ENCODE data around the gene PEBP1.

Gene PEBP1

GRCh38 chr12:118103601-118104382 is 32.1 kb upstream of the PEBP1 start, which contains the start of gene VSIG10:
VSIG10 (minus strand) TSS chr12:118104011; CDS start chr12:118103671, 340 bp downstream.
- H3K9me3 ChIP-seq (ENCODE audit: control insufficient read depth in 1 of 2, low read length in 2 of 2): no peaks in the 10 kb centered on the region
- H3K9ac ChIP-seq (ENCODE audit: low read depth in 1 of 2, low read length in 2 of 2): peak within 1 kb of the TSS; percentile 75 to 81
- H3K4me1 ChIP-seq (ENCODE audit: control insufficient read depth in 1 of 2, insufficient read depth in 2 of 2, low read length in 2 of 2): peaks cover 15 to 17% of the 10 kb centered on the region in 2 donors
- H3K4me3 ChIP-seq (ENCODE audit: low read depth in 1 of 2, low read length in 2 of 2): peak within 1 kb of the TSS; percentile 82 to 83
- no peaks in the 10 kb centered on the region for H3K36me3 ChIP-seq (ENCODE audit: control insufficient read depth in 1 of 2, insufficient read depth in 2 of 2, low read length in 2 of 2)
- H3K27ac ChIP-seq (ENCODE audit: low read depth, low read length): peak within 1 kb of the TSS; percentile 50
- no peaks in the 10 kb centered on the region for H3K27me3 ChIP-seq (ENCODE audit: control insufficient read depth in 1 of 2, insufficient read depth in 2 of 2, low read length in 2 of 2)

- H3K4me3 ChIP-seq (ENCODE audit: low read depth in 1 of 2, low read length in 2 of 2): no peak overlapping the region
- peaks cover 6 to 17% of the 10 kb centered on the region in 2 donors for H3K4me1 ChIP-seq (ENCODE audit: control insufficient read depth in 1 of 2, insufficient read depth in 2 of 2, low read length in 2 of 2)
- H3K27ac ChIP-seq (ENCODE audit: low read depth, low read length): no peak overlapping the region
Measured at GRCh38 chr12:118107011-118107410, 28.9 kb upstream of the PEBP1 start.

GRCh38 chr12:118107694-118108093 is 28.2 kb upstream of the PEBP1 start:
- Histone ChIP-seq H3K36me3 (ENCODE audit: control insufficient read depth in 1 of 2, insufficient read depth in 2 of 2, low read length in 2 of 2) (no peaks in the 10 kb centered on the region), H3K4me3 (ENCODE audit: low read depth in 1 of 2, low read length in 2 of 2) (no peak overlapping the region), H3K9me3 (ENCODE audit: control insufficient read depth in 1 of 2, low read length in 2 of 2) (no peaks in the 10 kb centered on the region), H3K27ac (ENCODE audit: low read depth, low read length) (no peak overlapping the region), H3K4me1 (ENCODE audit: control insufficient read depth in 1 of 2, insufficient read depth in 2 of 2, low read length in 2 of 2) (peaks cover 0 to 17% of the 10 kb centered on the region in 2 donors), H3K27me3 (ENCODE audit: control insufficient read depth in 1 of 2, insufficient read depth in 2 of 2, low read length in 2 of 2) (no peaks in the 10 kb centered on the region), H3K9ac (ENCODE audit: low read depth in 1 of 2, low read length in 2 of 2) (no peak overlapping the region)

More at GRCh38 chr12:118107011-118107410, 28.9 kb upstream of the PEBP1 start:
- H3K27me3 ChIP-seq (ENCODE audit: control insufficient read depth in 1 of 2, insufficient read depth in 2 of 2, low read length in 2 of 2): no peaks in the 10 kb centered on the region
- H3K36me3 ChIP-seq (ENCODE audit: control insufficient read depth in 1 of 2, insufficient read depth in 2 of 2, low read length in 2 of 2): no peaks in the 10 kb centered on the region
- H3K9ac ChIP-seq (ENCODE audit: low read depth in 1 of 2, low read length in 2 of 2): no peak overlapping the region
- no peaks in the 10 kb centered on the region for H3K9me3 ChIP-seq (ENCODE audit: control insufficient read depth in 1 of 2, low read length in 2 of 2)

GRCh38 chr12:118109088-118109487 is 26.8 kb upstream of the PEBP1 start:
- H3K36me3 ChIP-seq (ENCODE audit: control insufficient read depth in 1 of 2, insufficient read depth in 2 of 2, low read length in 2 of 2): no peaks in the 10 kb centered on the region
- H3K27me3 ChIP-seq (ENCODE audit: control insufficient read depth in 1 of 2, insufficient read depth in 2 of 2, low read length in 2 of 2): no peaks in the 10 kb centered on the region
- H3K27ac ChIP-seq (ENCODE audit: low read depth, low read length): no peak overlapping the region
- H3K9me3 ChIP-seq (ENCODE audit: control insufficient read depth in 1 of 2, low read length in 2 of 2): no peaks in the 10 kb centered on the region
- H3K4me1 ChIP-seq (ENCODE audit: control insufficient read depth in 1 of 2, insufficient read depth in 2 of 2, low read length in 2 of 2): peaks cover 0 to 16% of the 10 kb centered on the region in 2 donors
- H3K4me3 ChIP-seq (ENCODE audit: low read depth in 1 of 2, low read length in 2 of 2): no peak overlapping the region
- no peak overlapping the region for H3K9ac ChIP-seq (ENCODE audit: low read depth in 1 of 2, low read length in 2 of 2)

- Histone ChIP-seq H3K36me3 (ENCODE audit: control insufficient read depth in 1 of 2, insufficient read depth in 2 of 2, low read length in 2 of 2) (no peaks in the 10 kb centered on the region), H3K4me3 (ENCODE audit: low read depth in 1 of 2, low read length in 2 of 2) (no peak overlapping the region), H3K27ac (ENCODE audit: low read depth, low read length) (no peak overlapping the region), H3K27me3 (ENCODE audit: control insufficient read depth in 1 of 2, insufficient read depth in 2 of 2, low read length in 2 of 2) (no peaks in the 10 kb centered on the region), H3K9me3 (ENCODE audit: control insufficient read depth in 1 of 2, low read length in 2 of 2) (no peaks in the 10 kb centered on the region), H3K9ac (ENCODE audit: low read depth in 1 of 2, low read length in 2 of 2) (no peak overlapping the region), H3K4me1 (ENCODE audit: control insufficient read depth in 1 of 2, insufficient read depth in 2 of 2, low read length in 2 of 2) (peaks cover 0 to 12% of the 10 kb centered on the region in 2 donors)
Measured at GRCh38 chr12:118119449-118119879, 16.5 kb upstream of the PEBP1 start.

GRCh38 chr12:118120579-118121363 is 15.2 kb upstream of the PEBP1 start:
- no peaks in the 10 kb centered on the region for H3K9me3 ChIP-seq (ENCODE audit: control insufficient read depth in 1 of 2, low read length in 2 of 2)
- H3K27ac ChIP-seq (ENCODE audit: low read depth, low read length): no peak overlapping the region
- no peak overlapping the region for H3K9ac ChIP-seq (ENCODE audit: low read depth in 1 of 2, low read length in 2 of 2)
- H3K4me3 ChIP-seq (ENCODE audit: low read depth in 1 of 2, low read length in 2 of 2): no peak overlapping the region
- no peaks in the 10 kb centered on the region for H3K36me3 ChIP-seq (ENCODE audit: control insufficient read depth in 1 of 2, insufficient read depth in 2 of 2, low read length in 2 of 2)
- no peaks in the 10 kb centered on the region for H3K27me3 ChIP-seq (ENCODE audit: control insufficient read depth in 1 of 2, insufficient read depth in 2 of 2, low read length in 2 of 2)
- peaks cover 0 to 12% of the 10 kb centered on the region in 2 donors for H3K4me1 ChIP-seq (ENCODE audit: control insufficient read depth in 1 of 2, insufficient read depth in 2 of 2, low read length in 2 of 2)

- Histone ChIP-seq H3K27ac (ENCODE audit: low read depth, low read length) (no peak overlapping the region), H3K36me3 (ENCODE audit: control insufficient read depth in 1 of 2, insufficient read depth in 2 of 2, low read length in 2 of 2) (no peaks in the 10 kb centered on the region), H3K9me3 (ENCODE audit: control insufficient read depth in 1 of 2, low read length in 2 of 2) (no peaks in the 10 kb centered on the region), H3K27me3 (ENCODE audit: control insufficient read depth in 1 of 2, insufficient read depth in 2 of 2, low read length in 2 of 2) (no peaks in the 10 kb centered on the region), H3K9ac (ENCODE audit: low read depth in 1 of 2, low read length in 2 of 2) (no peak overlapping the region), H3K4me1 (ENCODE audit: control insufficient read depth in 1 of 2, insufficient read depth in 2 of 2, low read length in 2 of 2) (peaks cover 5 to 14% of the 10 kb centered on the region in 2 donors), H3K4me3 (ENCODE audit: low read depth in 1 of 2, low read length in 2 of 2) (no peak overlapping the region)
Measured at GRCh38 chr12:118122264-118122663, 13.7 kb upstream of the PEBP1 start.

GRCh38 chr12:118124333-118124874 is 11.5 kb upstream of the PEBP1 start:
- Histone ChIP-seq H3K9me3 (ENCODE audit: control insufficient read depth in 1 of 2, low read length in 2 of 2) (no peaks in the 10 kb centered on the region), H3K27me3 (ENCODE audit: control insufficient read depth in 1 of 2, insufficient read depth in 2 of 2, low read length in 2 of 2) (no peaks in the 10 kb centered on the region), H3K36me3 (ENCODE audit: control insufficient read depth in 1 of 2, insufficient read depth in 2 of 2, low read length in 2 of 2) (no peaks in the 10 kb centered on the region), H3K4me3 (ENCODE audit: low read depth in 1 of 2, low read length in 2 of 2) (no peak overlapping the region), H3K27ac (ENCODE audit: low read depth, low read length) (peak overlapping the region; percentile 44), H3K9ac (ENCODE audit: low read depth in 1 of 2, low read length in 2 of 2) (no peak overlapping the region), H3K4me1 (ENCODE audit: control insufficient read depth in 1 of 2, insufficient read depth in 2 of 2, low read length in 2 of 2) (peaks cover 7 to 14% of the 10 kb centered on the region in 2 donors)

GRCh38 chr12:118125743-118126118 is 10.2 kb upstream of the PEBP1 start:
- Histone ChIP-seq H3K27ac (ENCODE audit: low read depth, low read length) (no peak overlapping the region), H3K4me3 (ENCODE audit: low read depth in 1 of 2, low read length in 2 of 2) (no peak overlapping the region)

More at GRCh38 chr12:118125743-118126118, 10.2 kb upstream of the PEBP1 start:
- Histone ChIP-seq H3K9ac (ENCODE audit: low read depth in 1 of 2, low read length in 2 of 2) (no peak overlapping the region), H3K9me3 (ENCODE audit: control insufficient read depth in 1 of 2, low read length in 2 of 2) (no peaks in the 10 kb centered on the region), H3K4me1 (ENCODE audit: control insufficient read depth in 1 of 2, insufficient read depth in 2 of 2, low read length in 2 of 2) (peaks cover 7 to 11% of the 10 kb centered on the region in 2 donors), H3K27me3 (ENCODE audit: control insufficient read depth in 1 of 2, insufficient read depth in 2 of 2, low read length in 2 of 2) (no peaks in the 10 kb centered on the region), H3K36me3 (ENCODE audit: control insufficient read depth in 1 of 2, insufficient read depth in 2 of 2, low read length in 2 of 2) (no peaks in the 10 kb centered on the region)

All from duodenal mucosa (tissue), 2 donors.